HG02852 (cell line): ENCODE measurements around the gene RDH13.
"Not testable (repeated sequence)": the region's sequence is repeated elsewhere in the genome, so short reads cannot be mapped to it uniquely, and the experiment has no call there.

ENCODE experiments used
- ATAC-seq: cut with Tn5 transposase; IDR thresholded peaks from one replicate; pipeline ENCODE4 v1.9.1; 2021; ENCODE audit warnings: mild to moderate bottlenecking, moderate library complexity; ENCODE audit not compliant: unreplicated experiment

RDH13 gene

GRCh38 chr19:55079400-55080038 lies 16.6 kb upstream of the RDH13 start:
- no peak for ATAC-seq

- ATAC-seq = no peak
Observed at GRCh38 chr19:55078996-55079395, 16.0 kb upstream of the RDH13 start.

- no peak for ATAC-seq
Observed at GRCh38 chr19:55077106-55077505, 14.2 kb upstream of the RDH13 start.

- ATAC-seq = no peak
Observed at GRCh38 chr19:55076321-55076720, 13.4 kb upstream of the RDH13 start.

- no peak for ATAC-seq
Observed at GRCh38 chr19:55075371-55075998, 12.5 kb upstream of the RDH13 start, which contains the start of gene EPS8L1. Gene EPS8L1, plus strand, starts transcription at chr19:55075869. Its CDS starts 576 bp downstream, at chr19:55076445.

GRCh38 chr19:55071913-55072312 lies 9.0 kb upstream of the RDH13 start:
- ATAC-seq = no peak

GRCh38 chr19:55071129-55071502 lies 8.2 kb upstream of the RDH13 start:
- no peak for ATAC-seq

- no peak for ATAC-seq
Observed at GRCh38 chr19:55070466-55071128, 7.6 kb upstream of the RDH13 start.

GRCh38 chr19:55069865-55070197 lies 6.9 kb upstream of the RDH13 start:
- no peak for ATAC-seq

GRCh38 chr19:55068950-55069864 lies 6.3 kb upstream of the RDH13 start:
- ATAC-seq = no peak

- no peak for ATAC-seq
Observed at GRCh38 chr19:55067869-55068268, 4.9 kb upstream of the RDH13 start.

- no peak for ATAC-seq
Observed at GRCh38 chr19:55066107-55066709, 3.3 kb upstream of the RDH13 start.

- not testable (repeated sequence) for ATAC-seq
Observed at GRCh38 chr19:55065516-55065915, 2.6 kb upstream of the RDH13 start.

- ATAC-seq = no peak
Observed at GRCh38 chr19:55063492-55063843, 520 bp upstream of the RDH13 start.

GRCh38 chr19:55060287-55060686 lies 2.7 kb downstream of the RDH13 start:
- not testable (repeated sequence) for ATAC-seq

GRCh38 chr19:55058781-55059610 lies 4.0 kb downstream of the RDH13 start:
- ATAC-seq = no peak

- ATAC-seq = no peak
Observed at GRCh38 chr19:55056827-55057226, 6.1 kb downstream of the RDH13 start.

- no peak for ATAC-seq
Observed at GRCh38 chr19:55053735-55054134, 9.2 kb downstream of the RDH13 start.

- ATAC-seq = no peak
Observed at GRCh38 chr19:55050749-55051532, 12.0 kb downstream of the RDH13 start.
